GM23248 (cell line): ENCODE results near the gene LZTS2. TPM values are rescaled to one million over a fixed set of nuclear protein-coding genes. Genes with fewer than 3 reads are reported as not detected.
A peak's percentile ranks its signal among the peaks of the same experiment; 100 is the strongest.

Experiments used
- DNase-seq: peaks from one replicate; pipeline ENCODE4 v3.0.0-alpha.2; 2015
- H2AFZ ChIP-seq: fragments of 200-600 bp; sonication (generic); 2 replicates; pipeline ENCODE4 v1.6.1; 2016; ENCODE audit warnings: antibody characterized with exemption
- H3F3A ChIP-seq: fragments of 200-600 bp; sonication (generic); 2 replicates; pipeline ENCODE4 v1.6.1; 2016; ENCODE audit warnings: mild to moderate bottlenecking, antibody characterized with exemption, mixed run types; ENCODE audit not compliant: insufficient read depth
- H3K27ac ChIP-seq: fragments of 200-600 bp; sonication (generic); 2 replicates; pipeline ENCODE4 v1.5.1; 2016; ENCODE audit warnings: mild to moderate bottlenecking
- H3K27me3 ChIP-seq: fragments of 200-600 bp; sonication (generic); replicated peaks from 2 replicates; pipeline ENCODE4 v1.6.1; 2016; ENCODE audit warnings: mild to moderate bottlenecking; ENCODE audit not compliant: insufficient read depth
- H3K36me3 ChIP-seq: fragments of 200-600 bp; sonication (generic); 2 replicates; pipeline ENCODE4 v1.6.1; 2016; ENCODE audit warnings: low read depth, mild to moderate bottlenecking
- H3K4me1 ChIP-seq: fragments of 200-600 bp; sonication (generic); 2 replicates; pipeline ENCODE4 v1.6.1; 2016; ENCODE audit warnings: mild to moderate bottlenecking; ENCODE audit not compliant: insufficient read depth
- H3K4me2 ChIP-seq: fragments of 200-600 bp; sonication (generic); one replicate; pipeline ENCODE4 v1.6.1; 2016; ENCODE audit warnings: mild to moderate bottlenecking; ENCODE audit not compliant: unreplicated experiment
- H3K4me3 ChIP-seq: fragments of 200-600 bp; sonication (generic); 2 replicates; pipeline ENCODE4 v1.5.1; 2016; ENCODE audit warnings: mild to moderate bottlenecking
- H3K79me2 ChIP-seq: fragments of 200-600 bp; sonication (generic); 2 replicates; pipeline ENCODE4 v1.6.1; 2016; ENCODE audit warnings: mild to moderate bottlenecking; ENCODE audit not compliant: insufficient read depth
- H3K9ac ChIP-seq: fragments of 200-600 bp; sonication (generic); 2 replicates; pipeline ENCODE4 v1.6.1; 2016; ENCODE audit warnings: mild to moderate bottlenecking
- H3K9me2 ChIP-seq: fragments of 200-600 bp; sonication (generic); 2 replicates; pipeline ENCODE4 v1.6.1; 2016; ENCODE audit warnings: mixed run types, mild to moderate bottlenecking, moderate library complexity; ENCODE audit not compliant: insufficient read depth
- H3K9me3 ChIP-seq: fragments of 200-600 bp; sonication (generic); one replicate; pipeline ENCODE4 v1.6.1; 2017; ENCODE audit warnings: low read depth
- H4K20me1 ChIP-seq: fragments of 200-600 bp; sonication (generic); 2 replicates; pipeline ENCODE4 v1.6.0; 2016; ENCODE audit not compliant: insufficient read depth
- EZH2 ChIP-seq: fragments of 200-600 bp; sonication (generic); IDR thresholded peaks from 2 replicates; pipeline ENCODE4 v1.6.1; 2018; ENCODE audit warnings: antibody characterized with exemption, mild to moderate bottlenecking; ENCODE audit not compliant: insufficient read depth, poor library complexity, severe bottlenecking
- EZH2phosphoT487 ChIP-seq: fragments of 200-600 bp; sonication (generic); IDR thresholded peaks from 2 replicates; pipeline ENCODE4 v1.6.1; 2018; ENCODE audit warnings: antibody characterized with exemption, moderate library complexity, mild to moderate bottlenecking, low read depth; ENCODE audit not compliant: insufficient read depth
- whole genome bisulfite sequencing, 2 experiments: methylation state at CpG; one replicate each; pipeline ENCODE4 v1.1.6; 2015 to 2017; ENCODE audit warnings: low lambda C conversion rate in 2 of 2, low coverage in 1 of 2; ENCODE audit errors: missing lambda C conversion rate in 2 of 2; 5-methylcytosine and 5-hydroxymethylcytosine counted together
- in situ Hi-C: fragments of 300-500 bp; cut with MboI; formaldehyde crosslinking; loops from 2 replicates; pipeline ENCODE4 v1.15.0; 2020
- polyA plus RNA-seq: library from polyadenylated mRNA; unstranded; fragments of >200 nt; fragmentation: Nextera tagmentation; extraction: Ambion mirVana; gene quantifications from 2 replicates; pipeline ENCODE4 v1.2.1, GENCODE V29; 2016
- total RNA-seq: library from RNA; depleted of rRNA; stranded (reverse); fragments of >200 nt; shearing (Covaris generic); gene quantifications from 2 replicates; pipeline ENCODE4 v1.2.3, GENCODE V29; 2014

LZTS2 gene
- total and polyA plus RNA-seq, 2 experiments from 2014 or later = 51.1 to 95.2 TPM

DNA sequence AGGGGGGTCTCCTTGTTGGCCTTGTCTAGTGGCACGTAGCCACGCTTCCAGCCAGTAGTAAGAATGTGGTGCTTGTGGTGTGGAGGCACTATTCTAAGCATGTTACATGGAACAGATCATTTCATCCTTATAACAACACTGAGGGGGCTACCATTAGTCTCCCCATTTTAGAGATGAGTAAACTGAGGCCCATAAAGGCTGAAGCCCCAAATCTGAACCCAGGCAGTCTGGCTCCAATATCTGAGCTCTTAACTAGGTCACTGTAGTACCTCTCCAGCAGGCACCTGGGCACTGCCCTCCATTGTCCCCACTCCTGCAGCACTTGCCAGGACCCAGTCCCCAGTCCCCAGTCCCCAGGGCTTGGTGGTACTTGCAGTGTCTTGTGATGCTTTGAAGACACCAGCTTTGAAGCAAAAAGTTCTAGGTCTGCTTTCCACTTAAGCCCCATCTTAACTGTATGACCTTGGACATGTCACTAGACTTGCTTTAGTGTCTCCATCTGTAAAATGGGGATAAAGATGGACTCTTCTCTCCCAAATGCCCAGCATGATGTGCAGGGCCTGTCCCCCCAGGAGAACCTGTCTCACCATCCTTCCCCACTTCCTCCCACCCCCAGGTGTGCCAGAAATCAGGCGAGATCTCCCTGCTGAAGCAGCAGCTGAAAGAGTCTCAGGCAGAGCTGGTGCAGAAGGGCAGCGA is 6.4 kb downstream of the LZTS2 start:
- peaks cover 9% of the 10 kb centered on the region; the same call in 1 of the 2 replicates for H3K4me1 ChIP-seq
- peaks cover 51% of the 10 kb centered on the region for H3K79me2 ChIP-seq
- H2AFZ ChIP-seq = no peak overlapping the region
- DNase-seq = no peak
- no peaks in the 10 kb centered on the region for H4K20me1 ChIP-seq
- H3K36me3 ChIP-seq = peaks cover 23% of the 10 kb centered on the region
- no peaks in the 10 kb centered on the region for H3K9me3 ChIP-seq
- H3K4me2 ChIP-seq = no peak overlapping the region
- H3K4me3 ChIP-seq = no peak overlapping the region
- no peak overlapping the region for H3K27ac ChIP-seq
- H3K9me2 ChIP-seq = no peaks in the 10 kb centered on the region
- 95 to 98% methylated on average over 4 of the region's 4 CpGs for WGBS, 2 experiments
- no peak for TF ChIP-seq EZH2phosphoT487
- no peak for TF ChIP-seq EZH2
- H3K27me3 ChIP-seq = no peaks in the 10 kb centered on the region
- in situ Hi-C loops = no loop called here
- H3K9ac ChIP-seq = no peak overlapping the region
- H3F3A ChIP-seq = peaks cover 3% of the 10 kb centered on the region

- H2AFZ ChIP-seq = no peak overlapping the region
- no peaks in the 10 kb centered on the region for H4K20me1 ChIP-seq
- H3K36me3 ChIP-seq = peaks cover 23% of the 10 kb centered on the region
- WGBS, 2 experiments = 85 to 87% methylated on average over 32 to 33 of the region's 33 CpGs
- in situ Hi-C loops = no loop called here
- H3K4me1 ChIP-seq = 0 out of 2 replicates have a peak, but pooled peaks cover 6% of the 10 kb centered on the region
- no peak overlapping the region for H3K4me2 ChIP-seq
- H3K9ac ChIP-seq = no peak overlapping the region
- H3K79me2 ChIP-seq = peaks cover 45% of the 10 kb centered on the region
- H3K4me3 ChIP-seq = no peak overlapping the region
- DNase-seq = no peak
- no peaks in the 10 kb centered on the region; the same call in 1 of the 2 replicates for H3F3A ChIP-seq
- TF ChIP-seq EZH2 = no peak
- TF ChIP-seq EZH2phosphoT487 = no peak
- no peaks in the 10 kb centered on the region for H3K9me2 ChIP-seq
- H3K27me3 ChIP-seq = no peaks in the 10 kb centered on the region
- H3K27ac ChIP-seq = no peak overlapping the region
- H3K9me3 ChIP-seq = no peaks in the 10 kb centered on the region
Measured at GRCh38 chr10:101006593-101007098, 7.0 kb downstream of the LZTS2 start.

DNA sequence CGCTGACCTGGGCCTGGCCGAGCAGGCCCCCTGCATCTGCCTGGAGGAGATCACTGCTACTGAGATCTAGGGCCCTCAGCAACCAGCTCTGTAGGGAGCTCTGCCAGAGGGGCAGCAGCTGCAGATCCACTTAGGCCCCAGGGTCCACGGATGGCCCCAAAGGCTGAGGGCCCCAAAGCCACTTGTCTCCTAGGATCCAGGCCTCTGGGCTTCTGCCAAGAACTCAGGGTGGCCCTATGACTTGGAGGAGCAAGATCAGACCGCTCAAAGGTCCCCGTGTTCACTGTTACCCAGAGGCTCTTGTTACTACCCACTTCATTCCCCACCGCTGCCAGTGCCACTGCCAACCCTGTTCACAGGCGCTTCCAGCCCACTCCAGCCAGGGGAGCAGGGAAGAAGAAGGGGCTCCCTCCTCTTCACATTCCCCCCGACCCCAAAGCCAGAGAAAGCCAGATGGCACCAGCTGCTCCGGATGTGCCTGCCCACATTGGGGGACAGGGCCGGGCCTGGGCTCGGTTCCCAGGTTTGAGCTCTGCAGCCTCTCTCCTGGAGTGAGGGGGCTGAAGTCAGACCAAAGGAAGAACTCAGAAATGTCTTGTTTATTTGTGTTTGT is 7.6 kb downstream of the LZTS2 start:
- peak overlapping the region; percentile 21; the same call in 1 of the 2 replicates for H3K9ac ChIP-seq
- TF ChIP-seq EZH2phosphoT487 (no peak), EZH2 (no peak)
- in situ Hi-C loops = no loop called here

GRCh38 chr10:101007915-101008822 is 8.6 kb downstream of the LZTS2 start:
- Histone ChIP-seq H2AFZ (no peak overlapping the region), H3K36me3 (peaks cover 20% of the 10 kb centered on the region), H3K9ac (no peak overlapping the region), H3K4me3 (no peak overlapping the region), H3K4me1 (peaks cover 9% of the 10 kb centered on the region; the same call in 1 of the 2 replicates), H3K9me3 (no peaks in the 10 kb centered on the region), H4K20me1 (no peaks in the 10 kb centered on the region), H3K27me3 (no peaks in the 10 kb centered on the region), H3K9me2 (no peaks in the 10 kb centered on the region), H3K4me2 (no peak overlapping the region), H3F3A (peaks cover 8% of the 10 kb centered on the region; the same call in 1 of the 2 replicates), H3K79me2 (peaks cover 30% of the 10 kb centered on the region), H3K27ac (no peak overlapping the region)
- DNase-seq = peak; percentile 33
- TF ChIP-seq EZH2 (no peak), EZH2phosphoT487 (no peak)
- in situ Hi-C loops = no loop called here
- WGBS, 2 experiments = 54 to 71% methylated on average over 6 to 13 of the region's 13 CpGs

More for the DNA sequence above, 7.6 kb downstream of the LZTS2 start:
- peaks cover 23% of the 10 kb centered on the region for H3K36me3 ChIP-seq
- no peak overlapping the region for H3K27ac ChIP-seq
- no peak overlapping the region for H2AFZ ChIP-seq
- H3K4me3 ChIP-seq = no peak overlapping the region
- no peaks in the 10 kb centered on the region for H3K27me3 ChIP-seq
- H3K9me2 ChIP-seq = no peaks in the 10 kb centered on the region
- H3K79me2 ChIP-seq = peaks cover 39% of the 10 kb centered on the region
- H3K4me2 ChIP-seq = no peak overlapping the region
- no peaks in the 10 kb centered on the region for H3K9me3 ChIP-seq
- 0 out of 2 replicates have a peak, but pooled peaks cover under 1% of the 10 kb centered on the region for H3F3A ChIP-seq
- WGBS, 2 experiments = 50 to 69% methylated on average over 11 of the region's 11 CpGs
- H4K20me1 ChIP-seq = no peaks in the 10 kb centered on the region
- 0 out of 2 replicates have a peak, but pooled peaks cover 2% of the 10 kb centered on the region for H3K4me1 ChIP-seq
- DNase-seq = no peak
